A673 (cell line): ENCODE data around the gene CACNA1G. TPM values are rescaled to one million over a fixed set of nuclear protein-coding genes. Genes with fewer than 3 reads are reported as not detected.

Source experiments
- BruUV-seq: library from RNA; stranded (reverse); fragments of 400-500 nt; replicated peaks from 2 replicates; lab custom pipeline; 2021; lab: Mats Ljungman, UMichigan
- CTCF ChIA-PET: fragments of 300-600 bp; sonication (Branson Sonifier 250); formaldehyde crosslinking; loops from one replicate; lab custom pipeline; 2022; ENCODE audit warnings: antibody characterized with exemption; lab: Charles Lee
- POLR2A ChIA-PET: fragments of 300-600 bp; sonication (Branson Sonifier 250); formaldehyde crosslinking; loops from one replicate; lab custom pipeline; 2022; ENCODE audit warnings: antibody characterized with exemption; ENCODE audit not compliant: low non-redundant PET; lab: Charles Lee
- DNase-seq: peaks from one replicate; pipeline ENCODE4 v3.0.0-alpha.2; 2015; ENCODE audit warnings: low spot score
- H3K27ac ChIP-seq: fragments of 200-600 bp; sonication (generic); 2 replicates; pipeline ENCODE4 v1.5.1; 2016; ENCODE audit warnings: mixed run types, low read depth, mild to moderate bottlenecking, mixed read lengths, antibody characterized with exemption, low read length; ENCODE audit not compliant: poor library complexity, severe bottlenecking
- H3K27me3 ChIP-seq: fragments of 200-600 bp; sonication (generic); replicated peaks from 2 replicates; pipeline ENCODE4 v1.6.1; 2017; ENCODE audit warnings: mixed run types, low read depth, mild to moderate bottlenecking, mixed read lengths, antibody characterized with exemption, low read length; ENCODE audit not compliant: insufficient read depth, poor library complexity
- H3K36me3 ChIP-seq: fragments of 200-600 bp; sonication (generic); 2 replicates; pipeline ENCODE4 v1.6.1; 2016; ENCODE audit warnings: mixed run types, mild to moderate bottlenecking, mixed read lengths, antibody characterized with exemption, low read length; ENCODE audit not compliant: insufficient read depth, poor library complexity, severe bottlenecking
- H3K4me1 ChIP-seq: fragments of 200-600 bp; sonication (generic); 2 replicates; pipeline ENCODE4 v1.6.1; 2017; ENCODE audit warnings: mixed run types, mild to moderate bottlenecking, mixed read lengths, antibody characterized with exemption, low read length; ENCODE audit not compliant: insufficient read depth, poor library complexity, severe bottlenecking
- H3K4me3 ChIP-seq: fragments of 200-600 bp; sonication (generic); 2 replicates; pipeline ENCODE4 v1.5.1; 2016; ENCODE audit warnings: low read depth, mixed run types, mild to moderate bottlenecking, mixed read lengths, low read length; ENCODE audit not compliant: poor library complexity, severe bottlenecking
- H3K9me3 ChIP-seq: fragments of 200-600 bp; sonication (generic); 2 replicates; pipeline ENCODE4 v1.6.1; 2016; ENCODE audit warnings: mixed run types, low read depth, mild to moderate bottlenecking, mixed read lengths, antibody characterized with exemption, low read length; ENCODE audit not compliant: poor library complexity, severe bottlenecking
- EZH2 ChIP-seq: fragments of 200-600 bp; sonication (generic); IDR thresholded peaks from 2 replicates; pipeline ENCODE4 v1.6.1; 2017; ENCODE audit warnings: borderline replicate concordance, low read depth, mild to moderate bottlenecking, mixed read lengths, antibody characterized with exemption, low read length; ENCODE audit not compliant: poor library complexity, severe bottlenecking
- intact Hi-C: fragments of 100-400 bp; cut with micrococcal nuclease; formaldehyde crosslinking; loops from one replicate; pipeline ENCODE4 v1.10.0; 2022; ENCODE audit not compliant: unreplicated experiment
- total RNA-seq: library from RNA; stranded (reverse); gene quantifications from 2 replicates; pipeline ENCODE4 v1.2.3, GENCODE V29; 2021
- TF ChIP-seq, protein P1 (sequence below): fragments of 300-800, 200-600 bp; sonication (generic); conservative IDR thresholded peaks from 2 replicates; pipeline ENCODE4 v1.5.1; 2017; ENCODE audit warnings: low read depth, mild to moderate bottlenecking, antibody characterized with exemption, low read length, moderate library complexity, mixed read lengths

The CACNA1G gene
- total RNA-seq, 1 experiment from 2014 or later = 7.1 TPM

DNA sequence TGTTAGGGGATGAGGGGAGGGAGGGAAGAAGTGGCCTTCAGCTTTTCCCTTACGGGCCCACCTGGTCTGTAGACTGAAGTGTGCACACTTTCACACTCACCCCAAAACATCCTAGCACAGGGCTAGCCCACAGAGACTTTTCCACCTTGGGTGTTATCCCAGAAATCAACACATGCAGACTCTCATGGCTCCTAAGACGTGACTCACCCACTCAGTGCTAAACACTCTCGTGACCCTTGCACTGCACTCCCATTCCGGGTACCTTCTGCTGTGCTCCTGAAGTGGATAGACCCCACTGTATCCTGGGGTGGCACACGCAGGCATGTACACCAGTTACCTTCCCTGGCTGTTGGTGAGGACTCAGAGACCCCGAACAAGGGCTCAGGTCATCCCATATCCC, 51.1 kb downstream of the CACNA1G start:
- POLR2A ChIA-PET = no interaction called here
- Histone ChIP-seq H3K4me3 (no peak overlapping the region), H3K27me3 (no peaks in the 10 kb centered on the region), H3K36me3 (no peaks in the 10 kb centered on the region), H3K4me1 (peaks cover 12% of the 10 kb centered on the region), H3K27ac (no peak overlapping the region), H3K9me3 (no peaks in the 10 kb centered on the region)
- no peak for TF ChIP-seq EZH2
- DNase-seq = no peak
- CTCF ChIA-PET = no interaction called here
- BruUV-seq = no TSS peak
- intact Hi-C loops = no loop called here

- no peak overlapping the region for H3K4me3 ChIP-seq
- POLR2A ChIA-PET = no interaction called here
- peaks cover 12% of the 10 kb centered on the region for H3K4me1 ChIP-seq
- H3K36me3 ChIP-seq = no peaks in the 10 kb centered on the region
- H3K9me3 ChIP-seq = no peaks in the 10 kb centered on the region
- TF ChIP-seq, protein P1, sequence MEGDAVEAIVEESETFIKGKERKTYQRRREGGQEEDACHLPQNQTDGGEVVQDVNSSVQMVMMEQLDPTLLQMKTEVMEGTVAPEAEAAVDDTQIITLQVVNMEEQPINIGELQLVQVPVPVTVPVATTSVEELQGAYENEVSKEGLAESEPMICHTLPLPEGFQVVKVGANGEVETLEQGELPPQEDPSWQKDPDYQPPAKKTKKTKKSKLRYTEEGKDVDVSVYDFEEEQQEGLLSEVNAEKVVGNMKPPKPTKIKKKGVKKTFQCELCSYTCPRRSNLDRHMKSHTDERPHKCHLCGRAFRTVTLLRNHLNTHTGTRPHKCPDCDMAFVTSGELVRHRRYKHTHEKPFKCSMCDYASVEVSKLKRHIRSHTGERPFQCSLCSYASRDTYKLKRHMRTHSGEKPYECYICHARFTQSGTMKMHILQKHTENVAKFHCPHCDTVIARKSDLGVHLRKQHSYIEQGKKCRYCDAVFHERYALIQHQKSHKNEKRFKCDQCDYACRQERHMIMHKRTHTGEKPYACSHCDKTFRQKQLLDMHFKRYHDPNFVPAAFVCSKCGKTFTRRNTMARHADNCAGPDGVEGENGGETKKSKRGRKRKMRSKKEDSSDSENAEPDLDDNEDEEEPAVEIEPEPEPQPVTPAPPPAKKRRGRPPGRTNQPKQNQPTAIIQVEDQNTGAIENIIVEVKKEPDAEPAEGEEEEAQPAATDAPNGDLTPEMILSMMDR = no peak
- TF ChIP-seq EZH2 = no peak
- H3K27ac ChIP-seq = no peak overlapping the region
- no peaks in the 10 kb centered on the region for H3K27me3 ChIP-seq
- DNase-seq = no peak
- CTCF ChIA-PET = no interaction called here
- no TSS peak for BruUV-seq
- intact Hi-C loops = no loop called here
Observed at GRCh38 chr17:50612281-50612680, 51.8 kb downstream of the CACNA1G start.

DNA sequence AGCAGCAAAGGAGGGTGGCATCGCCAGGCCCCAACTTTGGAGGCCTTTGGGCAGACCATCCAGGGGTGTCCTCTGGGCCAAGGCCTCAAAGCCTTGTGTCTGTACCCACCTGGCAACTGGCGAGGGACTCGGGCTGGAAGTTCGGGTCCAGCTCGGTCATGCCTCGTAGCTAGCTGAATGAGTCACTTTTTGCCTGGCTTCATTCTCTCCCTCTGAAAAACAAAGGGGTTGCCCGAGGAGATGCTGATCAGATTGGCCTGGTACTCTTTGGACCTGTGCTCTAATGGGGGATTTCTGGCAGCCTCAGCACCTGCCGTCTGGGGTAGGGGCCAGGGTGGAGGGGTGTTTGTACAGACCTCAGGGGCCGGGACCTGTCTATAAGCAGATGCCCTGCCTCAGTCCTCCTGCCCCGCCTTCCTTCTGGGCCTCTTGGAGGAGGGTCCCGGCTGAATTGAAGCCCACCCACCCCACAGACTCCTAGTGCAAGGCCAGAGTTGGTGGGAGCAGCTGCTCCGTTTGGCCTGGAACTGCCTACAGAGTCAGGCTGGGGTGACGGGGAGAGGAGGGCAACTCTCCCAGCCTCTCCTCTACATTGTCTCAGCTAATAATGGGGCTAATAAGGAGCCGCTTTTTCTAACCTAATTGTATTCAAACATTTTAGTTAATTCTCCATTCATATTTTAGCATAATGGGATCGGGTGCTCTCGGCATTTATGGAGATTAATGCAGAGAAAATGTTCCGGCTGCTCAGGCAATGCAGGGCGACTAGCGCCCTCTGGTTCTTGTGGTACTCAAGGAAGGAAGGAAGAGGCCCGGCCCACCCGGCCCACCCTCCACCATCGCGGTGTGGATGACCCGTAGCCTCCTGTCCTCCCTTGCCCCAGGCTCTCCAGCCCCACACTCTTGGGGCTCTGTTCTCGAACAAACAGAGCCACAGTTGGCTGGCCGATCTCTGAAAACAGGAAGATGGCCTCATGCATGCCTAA, 52.8 kb downstream of the CACNA1G start:
- ChIA-PET POLR2A (no interaction called here), CTCF (no interaction called here)
- BruUV-seq = no TSS peak
- TF ChIP-seq EZH2 = no peak
- TF ChIP-seq, protein P1 = peak; percentile 39; the same call in 1 of the 2 replicates
- H3K4me3 ChIP-seq = no peak overlapping the region
- no peaks in the 10 kb centered on the region for H3K27me3 ChIP-seq
- H3K9me3 ChIP-seq = no peaks in the 10 kb centered on the region
- intact Hi-C loops = no loop called here
- DNase-seq = no peak
- peaks cover 12% of the 10 kb centered on the region for H3K4me1 ChIP-seq
- no peak overlapping the region for H3K27ac ChIP-seq
- H3K36me3 ChIP-seq = no peaks in the 10 kb centered on the region
